Rectal smooth muscle tissue (tissue), 1 donor: ENCODE measurements around the gene GSG1.
"Not testable (repeated sequence)": the region's sequence is repeated elsewhere in the genome, so short reads cannot be mapped to it uniquely, and the experiment has no call there.

Experiments used
- H3K27ac ChIP-seq: one replicate; pipeline ENCODE4 v1.7.0; 2013; ENCODE audit warnings: low read depth, low read length, inconsistent platforms
- H3K27me3 ChIP-seq: one replicate; pipeline ENCODE4 v1.7.0; 2013; ENCODE audit warnings: low read length; ENCODE audit not compliant: control insufficient read depth, insufficient read depth
- H3K36me3 ChIP-seq: one replicate; pipeline ENCODE4 v1.7.0; 2013; ENCODE audit warnings: low read length; ENCODE audit not compliant: control insufficient read depth, insufficient read depth
- H3K4me1 ChIP-seq: one replicate; pipeline ENCODE4 v1.7.0; 2013; ENCODE audit warnings: low read length; ENCODE audit not compliant: control insufficient read depth, insufficient read depth
- H3K4me3 ChIP-seq: one replicate; pipeline ENCODE4 v1.7.0; 2013; ENCODE audit warnings: low read length
- H3K9ac ChIP-seq: one replicate; pipeline ENCODE4 v1.7.0; 2013; ENCODE audit warnings: low read length

Gene GSG1

GRCh38 chr12:13039328-13039956, 64.0 kb downstream of the GSG1 start:
- H3K9ac ChIP-seq, result no peak overlapping the region
- H3K27me3 ChIP-seq, result peaks cover 2% of the 10 kb centered on the region
- H3K27ac ChIP-seq, result no peak overlapping the region
- H3K36me3 ChIP-seq, result no peaks in the 10 kb centered on the region
- no peaks in the 10 kb centered on the region for H3K4me1 ChIP-seq
- H3K4me3 ChIP-seq, result no peak overlapping the region

GRCh38 chr12:13038491-13039161, 64.8 kb downstream of the GSG1 start:
- H3K4me1 ChIP-seq, result no peaks in the 10 kb centered on the region

GRCh38 chr12:13036881-13037280, 66.6 kb downstream of the GSG1 start:
- no peak overlapping the region for H3K27ac ChIP-seq
- no peak overlapping the region for H3K9ac ChIP-seq
- H3K4me1 ChIP-seq, result no peaks in the 10 kb centered on the region
- H3K27me3 ChIP-seq, result no peaks in the 10 kb centered on the region
- H3K36me3 ChIP-seq, result no peaks in the 10 kb centered on the region
- H3K4me3 ChIP-seq, result no peak overlapping the region

More at GRCh38 chr12:13038491-13039161, 64.8 kb downstream of the GSG1 start:
- Histone ChIP-seq H3K4me3 (no peak overlapping the region), H3K27ac (no peak overlapping the region), H3K27me3 (peaks cover 1% of the 10 kb centered on the region), H3K9ac (no peak overlapping the region), H3K36me3 (no peaks in the 10 kb centered on the region)

- H3K9ac ChIP-seq, H3K27ac ChIP-seq, H3K36me3 ChIP-seq, H3K4me3 ChIP-seq, H3K27me3 ChIP-seq, H3K4me1 ChIP-seq: not testable (repeated sequence)
These were observed 68.1 kb downstream of the GSG1 start for GRCh38 chr12:13035335-13035734.
